Measurements from ENCODE around the gene NUDT14. TPM values are rescaled to one million over a fixed set of nuclear protein-coding genes. Genes with fewer than 3 reads are reported as not detected.

The NUDT14 gene
- total RNA-seq, 1 experiment from 2014 or later: 13.6 TPM

GRCh38 chr14:105138021-105138541 is 43.0 kb downstream of the NUDT14 start:
- DNase-seq (ENCODE audit: extremely low read depth, low read depth): no peak

GRCh38 chr14:105137481-105138020 is 43.6 kb downstream of the NUDT14 start:
- no peak for DNase-seq (ENCODE audit: extremely low read depth, low read depth)

- DNase-seq (ENCODE audit: extremely low read depth, low read depth): no peak
Observed at GRCh38 chr14:105136401-105137322, 44.5 kb downstream of the NUDT14 start.

GRCh38 chr14:105135700-105136395 is 45.3 kb downstream of the NUDT14 start:
- DNase-seq (ENCODE audit: extremely low read depth, low read depth): no peak

GRCh38 chr14:105132921-105133654 is 48.0 kb downstream of the NUDT14 start:
- DNase-seq (ENCODE audit: extremely low read depth, low read depth): no peak

- DNase-seq (ENCODE audit: extremely low read depth, low read depth): no peak
Observed at GRCh38 chr14:105131241-105131640, 49.9 kb downstream of the NUDT14 start.

GRCh38 chr14:105128059-105128458 is 53.1 kb downstream of the NUDT14 start:
- no peak for DNase-seq (ENCODE audit: extremely low read depth, low read depth)

GRCh38 chr14:105126981-105127329 is 54.2 kb downstream of the NUDT14 start:
- DNase-seq (ENCODE audit: extremely low read depth, low read depth): no peak

- no peak for DNase-seq (ENCODE audit: extremely low read depth, low read depth)
Observed at GRCh38 chr14:105126126-105126980, 54.8 kb downstream of the NUDT14 start.

GRCh38 chr14:105124823-105125222 is 56.3 kb downstream of the NUDT14 start:
- DNase-seq (ENCODE audit: extremely low read depth, low read depth): no peak

- DNase-seq (ENCODE audit: extremely low read depth, low read depth): no peak
Observed at GRCh38 chr14:105123981-105124765, 56.9 kb downstream of the NUDT14 start.

- DNase-seq (ENCODE audit: extremely low read depth, low read depth): no peak
Observed at GRCh38 chr14:105123064-105123665, 57.9 kb downstream of the NUDT14 start.

Small RNA genes within 50 kb of the gene (small RNA-seq; reads per million reads assigned to genes)
- gene MIR6765: 0 reads per million in 2 experiments

Other genes starting within 250 kb of the NUDT14 start
- gene AHNAK2, start 202.9 kb downstream of the NUDT14 start, total RNA-seq (2014; rRNA removed; shearing (Covaris generic)): 35.9 and 38.2 TPM in 2 replicates
- gene CLBA1, start 195.5 kb downstream of the NUDT14 start, total RNA-seq (2014; rRNA removed; shearing (Covaris generic)): 9.1 and 11.8 TPM in 2 replicates
- 56.1 and 64.5 TPM in 2 replicates for gene CDCA4, start 160.2 kb downstream of the NUDT14 start, total RNA-seq (2014; rRNA removed; shearing (Covaris generic))
- 0.78 TPM in 1 of 2 replicates, not detected in the other for gene GPR132, start 115.9 kb downstream of the NUDT14 start, total RNA-seq (2014; rRNA removed; shearing (Covaris generic))
- gene JAG2, start 12.5 kb downstream of the NUDT14 start, total RNA-seq (2014; rRNA removed; shearing (Covaris generic)): 5.9 and 6.3 TPM in 2 replicates
- 15.3 and 16.2 TPM in 2 replicates for gene BTBD6, start 67.2 kb upstream of the NUDT14 start, total RNA-seq (2014; rRNA removed; shearing (Covaris generic))
- 16.0 and 17.1 TPM in 2 replicates for gene BRF1, start 119.7 kb upstream of the NUDT14 start, total RNA-seq (2014; rRNA removed; shearing (Covaris generic))
- gene PACS2, start 133.4 kb upstream of the NUDT14 start, total RNA-seq (2014; rRNA removed; shearing (Covaris generic)): 30.6 and 30.7 TPM in 2 replicates
- 0.49 and 0.50 TPM in 2 replicates for gene TEX22, start 217.2 kb upstream of the NUDT14 start, total RNA-seq (2014; rRNA removed; shearing (Covaris generic))
- 68.0 and 77.9 TPM in 2 replicates for gene MTA1, start 238.5 kb upstream of the NUDT14 start, total RNA-seq (2014; rRNA removed; shearing (Covaris generic))

All from NCI-H460 (cell line).